ENCODE data around the gene CENPQ. TPM values are rescaled to one million over a fixed set of nuclear protein-coding genes. Genes with fewer than 3 reads are reported as not detected.

Gene CENPQ
- total and polyA plus RNA-seq, 2 experiments from 2014 or later, result 20.2 to 41.5 TPM

DNA sequence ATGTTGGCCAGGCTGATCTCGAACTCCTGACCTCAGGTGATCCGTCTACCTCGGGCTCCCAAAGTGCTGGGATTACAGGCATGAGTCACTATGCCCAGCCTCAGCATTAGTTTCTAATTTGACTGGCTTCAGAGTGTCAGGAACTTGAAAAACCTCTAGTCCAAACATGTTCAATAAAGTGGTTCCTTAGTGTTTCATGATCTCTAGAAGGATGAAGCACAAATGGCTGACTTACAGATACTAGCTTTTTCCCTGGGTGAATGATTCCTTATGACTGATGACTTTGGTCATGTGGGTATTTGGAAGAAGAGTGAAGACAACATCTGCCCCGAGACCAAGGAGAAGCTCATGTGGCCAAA, 53.0 kb downstream of the CENPQ start (continued):
- TF ChIP-seq, protein P1, sequence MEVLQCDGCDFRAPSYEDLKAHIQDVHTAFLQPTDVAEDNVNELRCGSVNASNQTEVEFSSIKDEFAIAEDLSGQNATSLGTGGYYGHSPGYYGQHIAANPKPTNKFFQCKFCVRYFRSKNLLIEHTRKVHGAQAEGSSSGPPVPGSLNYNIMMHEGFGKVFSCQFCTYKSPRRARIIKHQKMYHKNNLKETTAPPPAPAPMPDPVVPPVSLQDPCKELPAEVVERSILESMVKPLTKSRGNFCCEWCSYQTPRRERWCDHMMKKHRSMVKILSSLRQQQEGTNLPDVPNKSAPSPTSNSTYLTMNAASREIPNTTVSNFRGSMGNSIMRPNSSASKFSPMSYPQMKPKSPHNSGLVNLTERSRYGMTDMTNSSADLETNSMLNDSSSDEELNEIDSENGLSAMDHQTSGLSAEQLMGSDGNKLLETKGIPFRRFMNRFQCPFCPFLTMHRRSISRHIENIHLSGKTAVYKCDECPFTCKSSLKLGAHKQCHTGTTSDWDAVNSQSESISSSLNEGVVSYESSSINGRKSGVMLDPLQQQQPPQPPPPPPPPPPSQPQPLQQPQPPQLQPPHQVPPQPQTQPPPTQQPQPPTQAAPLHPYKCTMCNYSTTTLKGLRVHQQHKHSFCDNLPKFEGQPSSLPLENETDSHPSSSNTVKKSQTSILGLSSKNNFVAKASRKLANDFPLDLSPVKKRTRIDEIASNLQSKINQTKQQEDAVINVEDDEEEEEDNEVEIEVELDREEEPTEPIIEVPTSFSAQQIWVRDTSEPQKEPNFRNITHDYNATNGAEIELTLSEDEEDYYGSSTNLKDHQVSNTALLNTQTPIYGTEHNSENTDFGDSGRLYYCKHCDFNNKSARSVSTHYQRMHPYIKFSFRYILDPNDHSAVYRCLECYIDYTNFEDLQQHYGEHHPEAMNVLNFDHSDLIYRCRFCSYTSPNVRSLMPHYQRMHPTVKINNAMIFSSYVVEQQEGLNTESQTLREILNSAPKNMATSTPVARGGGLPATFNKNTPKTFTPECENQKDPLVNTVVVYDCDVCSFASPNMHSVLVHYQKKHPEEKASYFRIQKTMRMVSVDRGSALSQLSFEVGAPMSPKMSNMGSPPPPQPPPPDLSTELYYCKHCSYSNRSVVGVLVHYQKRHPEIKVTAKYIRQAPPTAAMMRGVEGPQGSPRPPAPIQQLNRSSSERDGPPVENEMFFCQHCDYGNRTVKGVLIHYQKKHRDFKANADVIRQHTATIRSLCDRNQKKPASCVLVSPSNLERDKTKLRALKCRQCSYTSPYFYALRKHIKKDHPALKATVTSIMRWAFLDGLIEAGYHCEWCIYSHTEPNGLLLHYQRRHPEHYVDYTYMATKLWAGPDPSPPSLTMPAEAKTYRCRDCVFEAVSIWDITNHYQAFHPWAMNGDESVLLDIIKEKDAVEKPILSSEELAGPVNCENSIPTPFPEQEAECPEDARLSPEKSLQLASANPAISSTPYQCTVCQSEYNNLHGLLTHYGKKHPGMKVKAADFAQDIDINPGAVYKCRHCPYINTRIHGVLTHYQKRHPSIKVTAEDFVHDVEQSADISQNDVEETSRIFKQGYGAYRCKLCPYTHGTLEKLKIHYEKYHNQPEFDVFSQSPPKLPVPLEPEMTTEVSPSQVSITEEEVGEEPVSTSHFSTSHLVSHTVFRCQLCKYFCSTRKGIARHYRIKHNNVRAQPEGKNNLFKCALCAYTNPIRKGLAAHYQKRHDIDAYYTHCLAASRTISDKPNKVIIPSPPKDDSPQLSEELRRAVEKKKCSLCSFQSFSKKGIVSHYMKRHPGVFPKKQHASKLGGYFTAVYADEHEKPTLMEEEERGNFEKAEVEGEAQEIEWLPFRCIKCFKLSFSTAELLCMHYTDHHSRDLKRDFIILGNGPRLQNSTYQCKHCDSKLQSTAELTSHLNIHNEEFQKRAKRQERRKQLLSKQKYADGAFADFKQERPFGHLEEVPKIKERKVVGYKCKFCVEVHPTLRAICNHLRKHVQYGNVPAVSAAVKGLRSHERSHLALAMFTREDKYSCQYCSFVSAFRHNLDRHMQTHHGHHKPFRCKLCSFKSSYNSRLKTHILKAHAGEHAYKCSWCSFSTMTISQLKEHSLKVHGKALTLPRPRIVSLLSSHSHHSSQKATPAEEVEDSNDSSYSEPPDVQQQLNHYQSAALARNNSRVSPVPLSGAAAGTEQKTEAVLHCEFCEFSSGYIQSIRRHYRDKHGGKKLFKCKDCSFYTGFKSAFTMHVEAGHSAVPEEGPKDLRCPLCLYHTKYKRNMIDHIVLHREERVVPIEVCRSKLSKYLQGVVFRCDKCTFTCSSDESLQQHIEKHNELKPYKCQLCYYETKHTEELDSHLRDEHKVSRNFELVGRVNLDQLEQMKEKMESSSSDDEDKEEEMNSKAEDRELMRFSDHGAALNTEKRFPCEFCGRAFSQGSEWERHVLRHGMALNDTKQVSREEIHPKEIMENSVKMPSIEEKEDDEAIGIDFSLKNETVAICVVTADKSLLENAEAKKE (CRISPR knock-in tag; IDR thresholded peaks at IDR 0.05), result no peak
- TF ChIP-seq, protein P2, sequence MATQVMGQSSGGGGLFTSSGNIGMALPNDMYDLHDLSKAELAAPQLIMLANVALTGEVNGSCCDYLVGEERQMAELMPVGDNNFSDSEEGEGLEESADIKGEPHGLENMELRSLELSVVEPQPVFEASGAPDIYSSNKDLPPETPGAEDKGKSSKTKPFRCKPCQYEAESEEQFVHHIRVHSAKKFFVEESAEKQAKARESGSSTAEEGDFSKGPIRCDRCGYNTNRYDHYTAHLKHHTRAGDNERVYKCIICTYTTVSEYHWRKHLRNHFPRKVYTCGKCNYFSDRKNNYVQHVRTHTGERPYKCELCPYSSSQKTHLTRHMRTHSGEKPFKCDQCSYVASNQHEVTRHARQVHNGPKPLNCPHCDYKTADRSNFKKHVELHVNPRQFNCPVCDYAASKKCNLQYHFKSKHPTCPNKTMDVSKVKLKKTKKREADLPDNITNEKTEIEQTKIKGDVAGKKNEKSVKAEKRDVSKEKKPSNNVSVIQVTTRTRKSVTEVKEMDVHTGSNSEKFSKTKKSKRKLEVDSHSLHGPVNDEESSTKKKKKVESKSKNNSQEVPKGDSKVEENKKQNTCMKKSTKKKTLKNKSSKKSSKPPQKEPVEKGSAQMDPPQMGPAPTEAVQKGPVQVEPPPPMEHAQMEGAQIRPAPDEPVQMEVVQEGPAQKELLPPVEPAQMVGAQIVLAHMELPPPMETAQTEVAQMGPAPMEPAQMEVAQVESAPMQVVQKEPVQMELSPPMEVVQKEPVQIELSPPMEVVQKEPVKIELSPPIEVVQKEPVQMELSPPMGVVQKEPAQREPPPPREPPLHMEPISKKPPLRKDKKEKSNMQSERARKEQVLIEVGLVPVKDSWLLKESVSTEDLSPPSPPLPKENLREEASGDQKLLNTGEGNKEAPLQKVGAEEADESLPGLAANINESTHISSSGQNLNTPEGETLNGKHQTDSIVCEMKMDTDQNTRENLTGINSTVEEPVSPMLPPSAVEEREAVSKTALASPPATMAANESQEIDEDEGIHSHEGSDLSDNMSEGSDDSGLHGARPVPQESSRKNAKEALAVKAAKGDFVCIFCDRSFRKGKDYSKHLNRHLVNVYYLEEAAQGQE (IDR thresholded peaks at IDR 0.05; ENCODE audit: unreplicated experiment), result no peak
- TF ChIP-seq, protein P3, sequence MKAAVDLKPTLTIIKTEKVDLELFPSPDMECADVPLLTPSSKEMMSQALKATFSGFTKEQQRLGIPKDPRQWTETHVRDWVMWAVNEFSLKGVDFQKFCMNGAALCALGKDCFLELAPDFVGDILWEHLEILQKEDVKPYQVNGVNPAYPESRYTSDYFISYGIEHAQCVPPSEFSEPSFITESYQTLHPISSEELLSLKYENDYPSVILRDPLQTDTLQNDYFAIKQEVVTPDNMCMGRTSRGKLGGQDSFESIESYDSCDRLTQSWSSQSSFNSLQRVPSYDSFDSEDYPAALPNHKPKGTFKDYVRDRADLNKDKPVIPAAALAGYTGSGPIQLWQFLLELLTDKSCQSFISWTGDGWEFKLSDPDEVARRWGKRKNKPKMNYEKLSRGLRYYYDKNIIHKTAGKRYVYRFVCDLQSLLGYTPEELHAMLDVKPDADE (IDR thresholded peaks at IDR 0.05), result no peak
- TF ChIP-seq ZNF331 (CRISPR knock-in tag; IDR thresholded peaks at IDR 0.05; ENCODE audit: low read depth), result no peak
- TF ChIP-seq POLR2AphosphoS5 (IDR thresholded peaks at IDR 0.05; ENCODE audit: low read depth), result no peak
